ENCODE data around the gene TMEM175.
A peak's percentile ranks its signal among the peaks of the same experiment; 100 is the strongest.

The TMEM175 gene

GRCh38 chr4:967113-968104, 35.1 kb downstream of the TMEM175 start:
- Histone ChIP-seq H3K4me1 (ENCODE audit: control insufficient read depth, insufficient read depth, low read length) (peaks cover 28% of the 10 kb centered on the region), H3K27me3 (ENCODE audit: control insufficient read depth, insufficient read depth, low read length) (peaks cover 60% of the 10 kb centered on the region), H3K9me3 (ENCODE audit: control insufficient read depth, insufficient read depth, low read depth, low read length) (no peaks in the 10 kb centered on the region), H3K4me3 (ENCODE audit: low read depth, low read length) (peak overlapping the region; percentile 48), H3K36me3 (ENCODE audit: control insufficient read depth, insufficient read depth, low read length) (peaks cover 6% of the 10 kb centered on the region; the same call in 1 of the 2 replicates), H3K9ac (ENCODE audit: low read length) (no peak overlapping the region), H3K27ac (ENCODE audit: low read depth, low read length) (no peak overlapping the region)

GRCh38 chr4:968221-968620, 36.0 kb downstream of the TMEM175 start:
- Histone ChIP-seq H3K9ac (ENCODE audit: low read length) (no peak overlapping the region), H3K27ac (ENCODE audit: low read depth, low read length) (no peak overlapping the region), H3K4me1 (ENCODE audit: control insufficient read depth, insufficient read depth, low read length) (peaks cover 29% of the 10 kb centered on the region), H3K36me3 (ENCODE audit: control insufficient read depth, insufficient read depth, low read length) (peaks cover 6% of the 10 kb centered on the region; the same call in 1 of the 2 replicates), H3K9me3 (ENCODE audit: control insufficient read depth, insufficient read depth, low read depth, low read length) (no peaks in the 10 kb centered on the region), H3K27me3 (ENCODE audit: control insufficient read depth, insufficient read depth, low read length) (peaks cover 67% of the 10 kb centered on the region), H3K4me3 (ENCODE audit: low read depth, low read length) (peak overlapping the region; percentile 32)

- peaks cover 29% of the 10 kb centered on the region for H3K4me1 ChIP-seq (ENCODE audit: control insufficient read depth, insufficient read depth, low read length)
- H3K9ac ChIP-seq (ENCODE audit: low read length): no peak overlapping the region
- peaks cover 69% of the 10 kb centered on the region for H3K27me3 ChIP-seq (ENCODE audit: control insufficient read depth, insufficient read depth, low read length)
Measured at GRCh38 chr4:968621-969394, 36.5 kb downstream of the TMEM175 start.

GRCh38 chr4:970046-970745, 37.9 kb downstream of the TMEM175 start:
- Histone ChIP-seq H3K36me3 (ENCODE audit: control insufficient read depth, insufficient read depth, low read length) (peaks cover 6% of the 10 kb centered on the region; the same call in 1 of the 2 replicates), H3K9ac (ENCODE audit: low read length) (no peak overlapping the region), H3K4me3 (ENCODE audit: low read depth, low read length) (no peak overlapping the region), H3K27me3 (ENCODE audit: control insufficient read depth, insufficient read depth, low read length) (peaks cover 82% of the 10 kb centered on the region), H3K4me1 (ENCODE audit: control insufficient read depth, insufficient read depth, low read length) (peaks cover 29% of the 10 kb centered on the region), H3K9me3 (ENCODE audit: control insufficient read depth, insufficient read depth, low read depth, low read length) (peaks cover 4% of the 10 kb centered on the region), H3K27ac (ENCODE audit: low read depth, low read length) (no peak overlapping the region)

More at GRCh38 chr4:968621-969394, 36.5 kb downstream of the TMEM175 start:
- Histone ChIP-seq H3K36me3 (ENCODE audit: control insufficient read depth, insufficient read depth, low read length) (peaks cover 6% of the 10 kb centered on the region; the same call in 1 of the 2 replicates), H3K9me3 (ENCODE audit: control insufficient read depth, insufficient read depth, low read depth, low read length) (no peaks in the 10 kb centered on the region), H3K4me3 (ENCODE audit: low read depth, low read length) (peak overlapping the region; percentile 32; the same call in 1 of the 2 replicates), H3K27ac (ENCODE audit: low read depth, low read length) (no peak overlapping the region)

GRCh38 chr4:970854-971520, 38.7 kb downstream of the TMEM175 start:
- H3K4me3 ChIP-seq (ENCODE audit: low read depth, low read length): no peak overlapping the region
- peaks cover 78% of the 10 kb centered on the region for H3K27me3 ChIP-seq (ENCODE audit: control insufficient read depth, insufficient read depth, low read length)
- no peak overlapping the region for H3K9ac ChIP-seq (ENCODE audit: low read length)
- 0 out of 2 replicates have a peak, but pooled peaks cover 3% of the 10 kb centered on the region for H3K36me3 ChIP-seq (ENCODE audit: control insufficient read depth, insufficient read depth, low read length)
- H3K27ac ChIP-seq (ENCODE audit: low read depth, low read length): no peak overlapping the region
- H3K9me3 ChIP-seq (ENCODE audit: control insufficient read depth, insufficient read depth, low read depth, low read length): peaks cover 5% of the 10 kb centered on the region
- H3K4me1 ChIP-seq (ENCODE audit: control insufficient read depth, insufficient read depth, low read length): peaks cover 29% of the 10 kb centered on the region

GRCh38 chr4:971666-972500, 39.6 kb downstream of the TMEM175 start:
- Histone ChIP-seq H3K4me1 (ENCODE audit: control insufficient read depth, insufficient read depth, low read length) (peaks cover 29% of the 10 kb centered on the region), H3K27ac (ENCODE audit: low read depth, low read length) (no peak overlapping the region), H3K27me3 (ENCODE audit: control insufficient read depth, insufficient read depth, low read length) (peaks cover 70% of the 10 kb centered on the region), H3K36me3 (ENCODE audit: control insufficient read depth, insufficient read depth, low read length) (no peaks in the 10 kb centered on the region), H3K4me3 (ENCODE audit: low read depth, low read length) (peak overlapping the region; percentile 87), H3K9ac (ENCODE audit: low read length) (no peak overlapping the region), H3K9me3 (ENCODE audit: control insufficient read depth, insufficient read depth, low read depth, low read length) (peaks cover 5% of the 10 kb centered on the region)

GRCh38 chr4:972651-973424, 40.6 kb downstream of the TMEM175 start:
- no peaks in the 10 kb centered on the region for H3K36me3 ChIP-seq (ENCODE audit: control insufficient read depth, insufficient read depth, low read length)
- peaks cover 29% of the 10 kb centered on the region for H3K4me1 ChIP-seq (ENCODE audit: control insufficient read depth, insufficient read depth, low read length)
- H3K9me3 ChIP-seq (ENCODE audit: control insufficient read depth, insufficient read depth, low read depth, low read length): peaks cover 5% of the 10 kb centered on the region
- peak overlapping the region; percentile 87 for H3K4me3 ChIP-seq (ENCODE audit: low read depth, low read length)
- H3K27ac ChIP-seq (ENCODE audit: low read depth, low read length): no peak overlapping the region
- peak overlapping the region; percentile 53 for H3K9ac ChIP-seq (ENCODE audit: low read length)
- peaks cover 60% of the 10 kb centered on the region for H3K27me3 ChIP-seq (ENCODE audit: control insufficient read depth, insufficient read depth, low read length)

- H3K4me1 ChIP-seq (ENCODE audit: control insufficient read depth, insufficient read depth, low read length): peaks cover 23% of the 10 kb centered on the region; the same call in 1 of the 2 replicates
- H3K36me3 ChIP-seq (ENCODE audit: control insufficient read depth, insufficient read depth, low read length): no peaks in the 10 kb centered on the region
- peaks cover 53% of the 10 kb centered on the region for H3K27me3 ChIP-seq (ENCODE audit: control insufficient read depth, insufficient read depth, low read length)
- H3K4me3 ChIP-seq (ENCODE audit: low read depth, low read length): peak within 1 kb of the TSS; percentile 87
- no peak within 1 kb of the TSS for H3K27ac ChIP-seq (ENCODE audit: low read depth, low read length)
- H3K9me3 ChIP-seq (ENCODE audit: control insufficient read depth, insufficient read depth, low read depth, low read length): peaks cover 5% of the 10 kb centered on the region
- H3K9ac ChIP-seq (ENCODE audit: low read length): peak within 1 kb of the TSS; percentile 53
Measured at GRCh38 chr4:973431-974397, 41.5 kb downstream of the TMEM175 start, which contains the start of gene DGKQ. DGKQ (minus strand) TSS chr4:973569; CDS start chr4:973482, 87 bp downstream.

Data from HUES6 (cell line).